HG02970 (cell line): Measurements from ENCODE around the gene TAF6.

Source experiments
- ATAC-seq: cut with Tn5 transposase; IDR thresholded peaks from one replicate; pipeline ENCODE4 v1.9.1; 2021; ENCODE audit warnings: mild to moderate bottlenecking, moderate library complexity, moderate number of reproducible peaks; ENCODE audit not compliant: unreplicated experiment, low FRiP score

Gene TAF6

GRCh38 chr7:100075418-100075817, 43.7 kb downstream of the TAF6 start:
- ATAC-seq, result no peak

GRCh38 chr7:100074841-100075240, 44.3 kb downstream of the TAF6 start:
- no peak for ATAC-seq

- ATAC-seq, result no peak
Measured at GRCh38 chr7:100072462-100072861, 46.7 kb downstream of the TAF6 start.

GRCh38 chr7:100071018-100071723, 48.0 kb downstream of the TAF6 start:
- ATAC-seq, result no peak

GRCh38 chr7:100069991-100070390, 49.2 kb downstream of the TAF6 start:
- no peak for ATAC-seq

- no peak for ATAC-seq
Measured at GRCh38 chr7:100066953-100067352, 52.2 kb downstream of the TAF6 start.

- no peak for ATAC-seq
Measured at GRCh38 chr7:100065452-100066186, 53.5 kb downstream of the TAF6 start.

- ATAC-seq, result no peak
Measured at GRCh38 chr7:100064162-100064561, 55.0 kb downstream of the TAF6 start.

GRCh38 chr7:100063376-100063775, 55.8 kb downstream of the TAF6 start:
- no peak for ATAC-seq

- no peak for ATAC-seq
Measured at GRCh38 chr7:100061518-100062193, 57.5 kb downstream of the TAF6 start.

- no peak for ATAC-seq
Measured at GRCh38 chr7:100059251-100059739, 59.9 kb downstream of the TAF6 start.
